Lung (tissue), 12 donors: ENCODE measurements around the gene SH3PXD2A. TPM values are rescaled to one million over a fixed set of nuclear protein-coding genes. Genes with fewer than 3 reads are reported as not detected.

Experiments used
- ATAC-seq: fragments of 200-7000 bp; cut with Tn5 transposase; one replicate; pipeline ENCODE4 v1.9.1; 2020; ENCODE audit warnings: moderate number of reproducible peaks; ENCODE audit not compliant: insufficient read depth, low FRiP score
- DNase-seq, 3 donors: peaks; one replicate each; pipeline ENCODE4 v3.0.0-alpha.2; 2013 to 2017
- H3K27ac ChIP-seq, 2 donors: one replicate each; pipeline ENCODE4 v1.5.1; 2013; ENCODE audit warnings: mild to moderate bottlenecking in 2 of 2, moderate library complexity in 2 of 2, control low read depth in 1 of 2, inconsistent platforms in 1 of 2, low read depth in 1 of 2, low read length in 1 of 2
- H3K27me3 ChIP-seq, 3 donors: one replicate each; pipeline ENCODE4 v1.5.1; 2013; ENCODE audit warnings: low read length in 2 of 3; ENCODE audit not compliant: control insufficient read depth in 3 of 3, insufficient read depth in 3 of 3
- H3K36me3 ChIP-seq, 4 donors: one replicate each; pipeline ENCODE4 v1.5.1; 2013; ENCODE audit warnings: low read length in 4 of 4, mild to moderate bottlenecking in 1 of 4, moderate library complexity in 1 of 4; ENCODE audit not compliant: control insufficient read depth in 4 of 4, insufficient read depth in 4 of 4
- H3K4me1 ChIP-seq, 5 donors: one replicate each; pipeline ENCODE4 v1.5.1; 2013; ENCODE audit warnings: low read length in 5 of 5, mild to moderate bottlenecking in 2 of 5, moderate library complexity in 1 of 5; ENCODE audit not compliant: control insufficient read depth in 5 of 5, insufficient read depth in 5 of 5
- H3K4me3 ChIP-seq: one replicate; pipeline ENCODE4 v1.5.1; 2013; ENCODE audit warnings: mild to moderate bottlenecking, control low read depth, moderate library complexity
- H3K9ac ChIP-seq, 2 donors: one replicate each; pipeline ENCODE4 v1.5.1; 2013; ENCODE audit warnings: low read length in 2 of 2, control low read depth in 1 of 2; ENCODE audit not compliant: insufficient read depth in 1 of 2
- H3K9me3 ChIP-seq, 4 donors: one replicate each; pipeline ENCODE4 v1.5.1; 2013; ENCODE audit warnings: low read length in 3 of 4, mild to moderate bottlenecking in 1 of 4, moderate library complexity in 1 of 4; ENCODE audit not compliant: control insufficient read depth in 4 of 4, insufficient read depth in 3 of 4
- CTCF ChIP-seq: IDR thresholded peaks from 2 replicates; pipeline ENCODE4 v1.5.1; 2012; ENCODE audit warnings: mild to moderate bottlenecking; ENCODE audit errors: control extremely low read depth, extremely low read depth
- WGBS, 2 donors: extraction: QIAGEN DNeasy Blood & Tissue Kit; methylation state at CpG; one replicate each; pipeline ENCODE4 v1.1.7; 2013; 5-methylcytosine and 5-hydroxymethylcytosine counted together
- polyA plus RNA-seq, 2 donors: library from polyadenylated mRNA; stranded (reverse); fragments of 200-250 nt; gene quantifications; one replicate each; pipeline ENCODE4 v1.2.1, GENCODE V29; 2013
- total RNA-seq, 2 donors: library from RNA; depleted of rRNA in 1 of 2; stranded (reverse); fragments of >200 nt in 1 of 2; gene quantifications; one replicate each; pipeline ENCODE4 v1.2.1, GENCODE V29; 2014 to 2021
- donor health status: control.
- donor health status: control.
- donor health status: Bipolar disorder and iron deficiency.
- donor health status: healthy.
- donor health status: DM: yes; HTN: yes; CAD: no.

Gene SH3PXD2A
- total and polyA plus RNA-seq, 4 donors, result 9.9 to 53.2 (median 29.2) TPM

- DNase-seq (no peak), ATAC-seq (no peak)
- H3K4me3 ChIP-seq, result no peak overlapping the region
- no peak for TF ChIP-seq CTCF
- no peaks in the 10 kb centered on the region for H3K9me3 ChIP-seq
- 91 to 94% methylated on average over 7 of the region's 7 CpGs for WGBS, 2 donors
- peaks cover 0 to 25% (median 14%) of the 10 kb centered on the region in 5 donors for H3K4me1 ChIP-seq
- H3K27me3 ChIP-seq, result no peaks in the 10 kb centered on the region
- peaks cover 0 to 15% (median 4%) of the 10 kb centered on the region in 4 donors for H3K36me3 ChIP-seq
- H3K27ac ChIP-seq, result no peak overlapping the region
- no peak overlapping the region for H3K9ac ChIP-seq
Observed at GRCh38 chr10:103727991-103728689, 127.2 kb downstream of the SH3PXD2A start.

- H3K36me3 ChIP-seq, result peaks cover 0 to 15% (median 7%) of the 10 kb centered on the region in 4 donors
- H3K9ac ChIP-seq, result no peak overlapping the region
- 79 to 82% methylated on average over 14 of the region's 14 CpGs for WGBS, 2 donors
- H3K27me3 ChIP-seq, result no peaks in the 10 kb centered on the region
- no peak overlapping the region for H3K27ac ChIP-seq
- no peak for ATAC-seq
- no peaks in the 10 kb centered on the region for H3K9me3 ChIP-seq
- DNase-seq, result peak; percentile 84 to 92 (median 89)
- peaks cover 0 to 25% (median 14%) of the 10 kb centered on the region in 5 donors for H3K4me1 ChIP-seq
- TF ChIP-seq CTCF, result no peak
- no peak overlapping the region for H3K4me3 ChIP-seq
Observed at GRCh38 chr10:103727546-103727963, 127.8 kb downstream of the SH3PXD2A start.

GRCh38 chr10:103726637-103727036 lies 128.7 kb downstream of the SH3PXD2A start:
- no peak overlapping the region for H3K27ac ChIP-seq
- peaks cover 0 to 15% (median 8%) of the 10 kb centered on the region in 4 donors for H3K36me3 ChIP-seq
- TF ChIP-seq CTCF, result no peak
- peaks cover 0 to 18% (median 14%) of the 10 kb centered on the region in 5 donors for H3K4me1 ChIP-seq
- no peaks in the 10 kb centered on the region for H3K9me3 ChIP-seq
- H3K27me3 ChIP-seq, result no peaks in the 10 kb centered on the region
- 88 to 90% methylated on average over 1 of the region's 1 CpG for WGBS, 2 donors
- H3K4me3 ChIP-seq, result no peak overlapping the region
- no peak overlapping the region for H3K9ac ChIP-seq
- ATAC-seq (no peak), DNase-seq (no peak)
